ENCODE data around the gene KCMF1. TPM values are rescaled to one million over a fixed set of nuclear protein-coding genes. Genes with fewer than 3 reads are reported as not detected.

The KCMF1 gene
- total and polyA plus RNA-seq, 4 donors = 15.8 to 71.0 (median 47.4) TPM

DNA sequence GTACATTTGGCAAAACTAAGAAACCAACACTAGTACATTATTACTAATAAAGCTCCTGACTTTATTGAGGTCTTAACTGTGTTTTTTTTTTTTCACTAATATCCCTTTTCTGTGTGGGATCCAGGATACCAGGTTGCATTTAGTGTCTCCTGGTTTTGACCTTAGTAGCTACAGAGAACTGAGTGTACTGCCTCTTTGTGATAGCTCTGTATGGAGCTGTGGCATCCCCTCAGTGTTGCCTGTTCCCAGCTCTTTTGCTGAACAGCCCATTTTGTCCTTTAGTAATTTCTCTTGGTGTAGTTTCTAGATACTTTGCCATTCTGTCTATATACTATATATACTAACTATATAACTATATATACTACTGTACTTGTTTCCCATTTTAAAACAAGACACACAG lies 31.6 kb downstream of the KCMF1 start:
- Histone ChIP-seq H3K4me3 (no peak overlapping the region), H3K27ac (ENCODE audit: low read depth in 1 of 2, low read length in 1 of 2) (no peak overlapping the region), H3K9ac (ENCODE audit: insufficient read depth in 1 of 2, low read length in 2 of 2) (no peak overlapping the region), H3K36me3 (ENCODE audit: control insufficient read depth in 4 of 4, insufficient read depth in 4 of 4, low read length in 4 of 4) (peaks cover 0 to 6% (median 2%) of the 10 kb centered on the region in 4 donors), H3K4me1 (ENCODE audit: control insufficient read depth in 5 of 5, insufficient read depth in 5 of 5, low read length in 5 of 5) (peaks cover 0 to 16% (median 0%) of the 10 kb centered on the region in 5 donors), H3K27me3 (ENCODE audit: control insufficient read depth in 3 of 3, insufficient read depth in 3 of 3, low read length in 2 of 3) (no peaks in the 10 kb centered on the region), H3K9me3 (ENCODE audit: control insufficient read depth in 4 of 4, insufficient read depth in 3 of 4, low read length in 3 of 4) (no peaks in the 10 kb centered on the region)
- ATAC-seq (ENCODE audit: insufficient read depth, low FRiP score) (no peak), DNase-seq (no peak)
- TF ChIP-seq, protein P1, sequence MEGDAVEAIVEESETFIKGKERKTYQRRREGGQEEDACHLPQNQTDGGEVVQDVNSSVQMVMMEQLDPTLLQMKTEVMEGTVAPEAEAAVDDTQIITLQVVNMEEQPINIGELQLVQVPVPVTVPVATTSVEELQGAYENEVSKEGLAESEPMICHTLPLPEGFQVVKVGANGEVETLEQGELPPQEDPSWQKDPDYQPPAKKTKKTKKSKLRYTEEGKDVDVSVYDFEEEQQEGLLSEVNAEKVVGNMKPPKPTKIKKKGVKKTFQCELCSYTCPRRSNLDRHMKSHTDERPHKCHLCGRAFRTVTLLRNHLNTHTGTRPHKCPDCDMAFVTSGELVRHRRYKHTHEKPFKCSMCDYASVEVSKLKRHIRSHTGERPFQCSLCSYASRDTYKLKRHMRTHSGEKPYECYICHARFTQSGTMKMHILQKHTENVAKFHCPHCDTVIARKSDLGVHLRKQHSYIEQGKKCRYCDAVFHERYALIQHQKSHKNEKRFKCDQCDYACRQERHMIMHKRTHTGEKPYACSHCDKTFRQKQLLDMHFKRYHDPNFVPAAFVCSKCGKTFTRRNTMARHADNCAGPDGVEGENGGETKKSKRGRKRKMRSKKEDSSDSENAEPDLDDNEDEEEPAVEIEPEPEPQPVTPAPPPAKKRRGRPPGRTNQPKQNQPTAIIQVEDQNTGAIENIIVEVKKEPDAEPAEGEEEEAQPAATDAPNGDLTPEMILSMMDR (IDR thresholded peaks at IDR 0.05; ENCODE audit: control extremely low read depth, extremely low read depth) = no peak

DNA sequence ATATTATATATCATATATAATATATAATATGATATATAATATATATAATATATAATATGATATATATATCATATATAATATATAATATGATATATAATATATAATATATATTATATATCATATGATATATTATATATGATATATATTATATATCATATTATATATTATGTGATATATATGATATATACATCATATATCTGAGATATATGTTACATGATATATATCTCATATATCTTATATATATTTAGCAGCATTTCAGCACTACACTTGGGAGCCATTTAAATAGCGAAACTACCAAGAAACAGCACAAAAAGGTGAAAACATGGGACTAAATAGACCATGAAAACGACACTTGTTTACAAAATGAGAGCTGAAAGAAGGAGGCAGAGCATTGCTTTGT lies 37.3 kb downstream of the KCMF1 start:
- 94 to 100% methylated on average over 2 of the region's 2 CpGs for WGBS, 2 donors
- TF ChIP-seq, protein P1 (IDR thresholded peaks at IDR 0.05; ENCODE audit: control extremely low read depth, extremely low read depth) = no peak
- Histone ChIP-seq H3K9me3 (ENCODE audit: control insufficient read depth in 4 of 4, insufficient read depth in 3 of 4, low read length in 3 of 4) (no peaks in the 10 kb centered on the region), H3K4me3 (no peak overlapping the region), H3K36me3 (ENCODE audit: control insufficient read depth in 4 of 4, insufficient read depth in 4 of 4, low read length in 4 of 4) (peaks cover 2 to 16% (median 8%) of the 10 kb centered on the region in 4 donors), H3K27me3 (ENCODE audit: control insufficient read depth in 3 of 3, insufficient read depth in 3 of 3, low read length in 2 of 3) (no peaks in the 10 kb centered on the region), H3K4me1 (ENCODE audit: control insufficient read depth in 5 of 5, insufficient read depth in 5 of 5, low read length in 5 of 5) (peaks cover 0 to 25% (median 0%) of the 10 kb centered on the region in 5 donors), H3K27ac (ENCODE audit: low read depth in 1 of 2, low read length in 1 of 2) (no peak overlapping the region), H3K9ac (ENCODE audit: insufficient read depth in 1 of 2, low read length in 2 of 2) (no peak overlapping the region)
- no peak for DNase-seq
- ATAC-seq (ENCODE audit: insufficient read depth, low FRiP score) = no peak

DNA sequence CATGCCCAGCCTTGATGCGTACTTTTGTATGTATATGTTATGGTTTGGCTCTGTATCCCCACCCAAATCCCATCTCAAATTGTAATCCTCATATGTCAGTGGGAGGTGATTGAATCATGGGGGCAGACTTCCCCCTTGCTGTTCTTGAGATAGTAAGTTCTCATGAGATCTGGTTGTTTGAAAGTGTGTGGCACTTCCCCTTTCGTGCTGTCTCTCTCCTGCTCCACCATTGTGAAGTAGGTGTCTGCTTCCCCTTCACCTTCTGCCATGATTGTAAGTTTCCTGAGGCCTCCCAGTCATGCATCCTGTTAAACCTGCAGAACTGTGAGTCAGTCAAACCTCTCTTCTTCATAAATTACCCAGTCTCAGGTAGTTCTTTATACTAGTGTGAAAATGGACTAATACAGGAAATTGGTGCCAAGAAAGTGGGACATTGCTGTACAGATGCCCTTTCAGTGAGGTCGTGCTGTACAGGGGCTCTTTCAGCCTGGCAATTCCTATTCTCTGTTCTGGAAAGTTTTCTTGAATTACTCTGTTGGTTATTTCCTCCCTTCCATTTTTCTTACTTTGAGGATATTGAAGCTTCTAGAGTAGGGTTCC lies 38.2 kb downstream of the KCMF1 start:
- no peak for ATAC-seq (ENCODE audit: insufficient read depth, low FRiP score)
- no peak overlapping the region for H3K9ac ChIP-seq (ENCODE audit: insufficient read depth in 1 of 2, low read length in 2 of 2)
- TF ChIP-seq, protein P1 (IDR thresholded peaks at IDR 0.05; ENCODE audit: control extremely low read depth, extremely low read depth) = no peak

DNA sequence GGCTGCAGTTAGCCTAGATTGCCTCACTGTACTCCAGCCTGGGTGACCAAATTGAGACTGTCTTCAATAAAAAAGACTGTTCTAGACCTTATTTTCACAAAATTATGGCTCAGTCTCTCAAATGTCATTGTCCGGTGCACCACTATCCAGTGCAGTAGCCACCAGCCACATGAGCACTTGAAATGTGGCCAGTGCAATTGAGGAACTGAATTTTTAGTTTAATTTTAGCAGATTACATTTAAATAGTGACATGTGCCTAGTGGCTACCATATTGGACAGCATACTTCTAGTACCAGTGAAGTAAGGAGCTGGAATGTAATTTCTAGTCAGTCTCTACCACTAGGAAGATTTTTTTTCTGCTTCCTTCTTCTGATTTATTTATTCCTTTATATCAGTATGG lies 39.4 kb downstream of the KCMF1 start:
- Histone ChIP-seq H3K4me3 (no peak overlapping the region), H3K4me1 (ENCODE audit: control insufficient read depth in 5 of 5, insufficient read depth in 5 of 5, low read length in 5 of 5) (peaks cover 0 to 20% (median 3%) of the 10 kb centered on the region in 5 donors)
- WGBS, 2 donors = 93% methylated on average over 1 of the region's 1 CpG

More for the DNA sequence above, 38.2 kb downstream of the KCMF1 start:
- Histone ChIP-seq H3K4me1 (ENCODE audit: control insufficient read depth in 5 of 5, insufficient read depth in 5 of 5, low read length in 5 of 5) (peaks cover 0 to 20% (median 0%) of the 10 kb centered on the region in 5 donors), H3K9me3 (ENCODE audit: control insufficient read depth in 4 of 4, insufficient read depth in 3 of 4, low read length in 3 of 4) (no peaks in the 10 kb centered on the region), H3K27ac (ENCODE audit: low read depth in 1 of 2, low read length in 1 of 2) (no peak overlapping the region), H3K4me3 (no peak overlapping the region), H3K27me3 (ENCODE audit: control insufficient read depth in 3 of 3, insufficient read depth in 3 of 3, low read length in 2 of 3) (no peaks in the 10 kb centered on the region), H3K36me3 (ENCODE audit: control insufficient read depth in 4 of 4, insufficient read depth in 4 of 4, low read length in 4 of 4) (peaks cover 2 to 16% (median 8%) of the 10 kb centered on the region in 4 donors)
- 73 to 86% methylated on average over 3 of the region's 3 CpGs for WGBS, 2 donors
- DNase-seq = no peak

More for the DNA sequence above, 39.4 kb downstream of the KCMF1 start:
- no peak overlapping the region for H3K9ac ChIP-seq (ENCODE audit: insufficient read depth in 1 of 2, low read length in 2 of 2)
- DNase-seq = no peak
- H3K27ac ChIP-seq (ENCODE audit: low read depth in 1 of 2, low read length in 1 of 2) = no peak overlapping the region
- H3K9me3 ChIP-seq (ENCODE audit: control insufficient read depth in 4 of 4, insufficient read depth in 3 of 4, low read length in 3 of 4) = no peaks in the 10 kb centered on the region
- no peak for ATAC-seq (ENCODE audit: insufficient read depth, low FRiP score)
- H3K36me3 ChIP-seq (ENCODE audit: control insufficient read depth in 4 of 4, insufficient read depth in 4 of 4, low read length in 4 of 4) = peaks cover 2 to 16% (median 8%) of the 10 kb centered on the region in 4 donors
- TF ChIP-seq, protein P1 (IDR thresholded peaks at IDR 0.05; ENCODE audit: control extremely low read depth, extremely low read depth) = no peak
- no peaks in the 10 kb centered on the region for H3K27me3 ChIP-seq (ENCODE audit: control insufficient read depth in 3 of 3, insufficient read depth in 3 of 3, low read length in 2 of 3)
